ENCODE results near the gene ZFR2.
"Not testable (repeated sequence)": the region's sequence is repeated elsewhere in the genome, so short reads cannot be mapped to it uniquely, and the experiment has no call there.

The ZFR2 gene

GRCh38 chr19:3770136-3770999 is 98.5 kb downstream of the ZFR2 start:
- no peak for DNase-seq (ENCODE audit: low read depth)

GRCh38 chr19:3769494-3769893 is 99.3 kb downstream of the ZFR2 start:
- DNase-seq (ENCODE audit: low read depth) = no peak

- DNase-seq (ENCODE audit: low read depth) = no peak
Measured at GRCh38 chr19:3768748-3769099, 100.1 kb downstream of the ZFR2 start.

GRCh38 chr19:3768015-3768747 is 100.7 kb downstream of the ZFR2 start:
- DNase-seq (ENCODE audit: low read depth) = no peak

- DNase-seq (ENCODE audit: low read depth) = no peak
Measured at GRCh38 chr19:3767050-3767449, 101.8 kb downstream of the ZFR2 start.

GRCh38 chr19:3766520-3766919 is 102.3 kb downstream of the ZFR2 start:
- no peak for DNase-seq (ENCODE audit: low read depth)

- not testable (repeated sequence) for DNase-seq (ENCODE audit: low read depth)
Measured at GRCh38 chr19:3765757-3766156, 103.1 kb downstream of the ZFR2 start.

- DNase-seq (ENCODE audit: low read depth) = no peak
Measured at GRCh38 chr19:3765121-3765520, 103.7 kb downstream of the ZFR2 start.

- DNase-seq (ENCODE audit: low read depth) = peak; percentile 99
Measured at GRCh38 chr19:3762501-3763459, 106.1 kb downstream of the ZFR2 start, which contains the start of gene MRPL54. TSS of gene MRPL54 (plus strand) at chr19:3762682. CDS start at chr19:3762701, 19 bp downstream.

- DNase-seq (ENCODE audit: low read depth) = no peak
Measured at GRCh38 chr19:3762130-3762473, 106.7 kb downstream of the ZFR2 start.

GRCh38 chr19:3761382-3762129 is 107.3 kb downstream of the ZFR2 start, which contains the start of gene APBA3:
TSS of gene APBA3 (minus strand) at chr19:3761692. CDS start at chr19:3760264, 1,428 bp downstream.
- peak; percentile 92 for DNase-seq (ENCODE audit: low read depth)

GRCh38 chr19:3760871-3761361 is 107.9 kb downstream of the ZFR2 start:
- DNase-seq (ENCODE audit: low read depth) = no peak

GRCh38 chr19:3759482-3760254 is 109.2 kb downstream of the ZFR2 start:
- no peak for DNase-seq (ENCODE audit: low read depth)

- not testable (repeated sequence) for DNase-seq (ENCODE audit: low read depth)
Measured at GRCh38 chr19:3758297-3758696, 110.5 kb downstream of the ZFR2 start.

GRCh38 chr19:3757705-3758104 is 111.1 kb downstream of the ZFR2 start:
- DNase-seq (ENCODE audit: low read depth) = not testable (repeated sequence)
